Neural progenitor cell (in vitro differentiated cells): ENCODE data around the gene CFAP61.

ENCODE experiments used
- CTCF ChIP-seq: fragments of 200-600 bp; sonication (generic); IDR thresholded peaks from 2 replicates; pipeline ENCODE4 v1.5.1; 2017; ENCODE audit warnings: antibody characterized with exemption, mild to moderate bottlenecking
- EZH2 ChIP-seq: fragments of 200-600 bp; sonication (generic); IDR thresholded peaks from 2 replicates; pipeline ENCODE4 v1.6.1; 2017; ENCODE audit warnings: antibody characterized with exemption, mild to moderate bottlenecking, moderate library complexity
- EZH2phosphoT487 ChIP-seq: fragments of 200-600 bp; sonication (generic); IDR thresholded peaks from 2 replicates; pipeline ENCODE4 v1.6.1; 2017; ENCODE audit warnings: antibody characterized with exemption

GRCh38 chr20:20102716-20103258 lies 50.5 kb downstream of the CFAP61 start:
- TF ChIP-seq CTCF (no peak), EZH2 (no peak), EZH2phosphoT487 (no peak)
